Epidermal melanocyte (primary cell): Measurements from ENCODE around the gene PCDH9.

Experiments used
- DNase-seq: peaks from one replicate; pipeline ENCODE4 v3.0.0; 2011; ENCODE audit warnings: low spot score; ENCODE audit not compliant: insufficient read length

Gene PCDH9

DNA sequence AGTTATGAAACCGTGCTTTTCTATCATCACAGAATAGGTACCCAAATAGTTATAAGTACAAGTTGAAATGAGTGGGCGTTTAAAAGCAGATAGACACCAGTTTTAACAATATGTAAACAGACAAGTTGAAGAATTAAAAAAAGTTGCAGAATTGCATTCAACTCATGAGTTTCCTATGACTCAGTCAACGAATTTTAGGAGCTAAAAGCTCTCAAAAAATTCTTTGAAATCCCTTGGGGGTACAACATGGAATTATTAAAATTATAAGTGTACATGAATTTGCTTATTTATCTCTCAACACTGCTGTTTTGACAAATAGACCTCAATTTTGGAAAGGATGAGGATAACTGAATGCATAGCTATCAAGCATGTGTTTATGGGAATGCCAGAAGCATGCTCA is 693.4 kb downstream of the PCDH9 start:
- no peak for DNase-seq

DNA sequence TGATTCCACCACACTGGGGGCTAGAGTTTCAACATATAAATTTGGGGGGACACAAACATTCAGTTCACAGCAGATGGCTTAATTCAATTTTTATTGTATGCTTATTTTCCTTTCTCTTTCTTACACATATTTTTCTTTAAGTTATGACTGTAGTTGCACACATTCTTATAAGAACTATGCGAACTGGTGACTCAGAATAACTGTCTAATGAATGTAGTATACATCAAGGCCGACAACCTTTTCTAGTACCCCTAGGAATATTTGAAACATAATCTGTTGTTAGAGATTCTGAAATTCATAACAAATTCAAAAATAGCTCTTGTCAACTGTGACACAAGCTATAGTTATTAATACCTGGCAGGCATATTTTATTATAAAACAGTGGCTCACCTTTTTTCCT is 695.6 kb downstream of the PCDH9 start:
- no peak for DNase-seq

DNA sequence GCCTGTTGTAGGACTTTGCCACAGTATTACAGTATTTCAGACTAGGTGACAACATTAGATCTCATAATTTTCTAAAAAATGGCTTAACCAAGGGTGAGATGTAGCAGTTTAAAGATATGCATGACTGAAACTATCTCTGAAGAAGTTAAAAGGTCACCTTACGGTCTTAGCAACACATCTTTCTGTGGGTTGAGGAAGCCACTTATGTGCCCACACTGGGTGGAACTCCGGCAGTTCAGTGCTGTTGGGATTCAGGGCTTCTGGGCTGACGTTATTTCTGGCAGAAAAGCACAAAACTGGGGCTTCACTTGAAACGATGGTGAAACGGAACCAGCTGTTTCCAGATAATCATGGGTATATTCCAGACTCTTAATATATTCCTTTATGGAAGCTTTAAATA is 697.3 kb downstream of the PCDH9 start:
- DNase-seq = no peak

DNA sequence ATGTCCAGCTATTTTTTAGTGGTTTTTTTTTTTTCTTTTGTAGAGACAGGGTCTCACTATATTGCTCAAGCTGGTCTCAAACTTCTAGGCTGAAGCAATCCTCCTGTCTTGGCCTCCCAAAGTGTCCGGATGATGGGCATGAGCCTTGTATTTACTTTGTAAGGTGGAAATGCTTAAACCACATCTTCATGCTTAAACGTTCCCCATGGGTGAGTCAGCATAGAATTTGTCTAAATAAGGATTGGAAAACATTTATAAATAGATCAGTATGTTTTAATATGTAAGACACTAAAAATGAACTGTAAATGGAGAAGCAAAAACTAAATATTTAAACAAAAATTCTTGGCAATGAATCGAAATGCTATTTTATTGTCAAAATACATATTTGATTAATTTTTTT is 698.0 kb downstream of the PCDH9 start:
- no peak for DNase-seq

DNA sequence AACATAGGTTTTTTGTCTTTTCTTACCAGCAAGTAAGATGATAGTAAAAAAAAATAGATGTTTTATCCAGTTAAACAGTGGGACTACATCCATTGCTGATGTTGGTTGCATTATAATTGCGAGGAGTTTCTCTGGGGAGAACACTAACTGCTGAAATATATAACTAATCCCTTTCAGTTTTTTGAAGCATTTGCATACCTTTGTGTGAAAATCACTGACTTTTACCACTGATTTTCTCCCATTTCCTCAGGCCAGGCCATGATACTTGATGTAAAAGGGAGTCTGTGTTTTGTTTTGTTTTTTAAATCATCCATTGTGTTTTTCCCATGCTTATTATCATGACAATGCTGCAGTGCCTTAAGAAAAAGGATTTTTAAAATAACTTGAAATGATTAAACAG is 699.5 kb downstream of the PCDH9 start:
- no peak for DNase-seq

DNA sequence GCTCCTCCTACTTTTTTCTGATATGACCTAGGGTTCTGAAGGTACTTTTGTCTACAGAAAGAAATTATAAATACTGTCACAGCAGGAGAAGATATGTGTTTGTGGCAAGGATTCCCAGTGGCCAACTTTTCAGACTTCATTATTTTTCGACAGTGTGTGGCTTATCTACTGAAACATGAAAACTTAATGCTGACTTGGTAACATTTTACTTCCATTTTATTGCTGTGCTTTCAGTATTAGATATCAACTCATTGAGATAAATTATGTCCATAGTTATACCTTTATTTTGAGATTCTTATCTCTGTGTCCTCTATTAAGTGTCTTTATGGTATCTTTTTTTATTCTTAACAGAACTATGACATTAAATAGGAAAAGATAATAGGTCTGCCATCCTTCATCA is 700.0 kb downstream of the PCDH9 start:
- no peak for DNase-seq

DNA sequence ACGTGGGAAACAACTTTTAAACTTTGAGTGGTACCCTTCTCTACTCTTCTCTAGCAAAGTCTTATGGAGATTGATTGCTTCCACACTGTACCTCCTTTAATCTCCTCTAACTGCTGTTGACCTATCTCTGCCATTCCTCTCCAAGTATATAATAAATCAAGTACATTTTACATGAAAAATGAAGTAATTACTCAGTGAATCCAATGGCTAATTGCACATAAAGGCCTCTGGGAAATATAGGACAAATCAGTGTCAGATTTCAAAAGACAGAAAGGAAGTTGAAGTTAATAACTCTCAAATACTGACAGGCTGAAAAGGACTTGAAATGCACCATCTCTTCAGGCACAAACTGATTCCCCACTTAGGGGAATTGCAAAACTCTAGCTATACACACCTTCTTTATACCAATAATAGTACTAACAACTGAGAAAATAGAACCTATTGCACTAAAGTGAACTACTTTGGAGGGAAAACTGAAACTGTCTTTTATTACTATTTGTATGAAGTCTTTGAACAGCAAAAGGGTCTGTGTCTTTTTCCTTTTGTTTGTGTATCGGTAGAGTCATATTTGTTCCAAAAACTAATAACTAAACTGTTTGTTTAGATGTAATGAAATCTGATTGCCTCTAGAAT is 701.1 kb downstream of the PCDH9 start:
- DNase-seq = no peak

DNA sequence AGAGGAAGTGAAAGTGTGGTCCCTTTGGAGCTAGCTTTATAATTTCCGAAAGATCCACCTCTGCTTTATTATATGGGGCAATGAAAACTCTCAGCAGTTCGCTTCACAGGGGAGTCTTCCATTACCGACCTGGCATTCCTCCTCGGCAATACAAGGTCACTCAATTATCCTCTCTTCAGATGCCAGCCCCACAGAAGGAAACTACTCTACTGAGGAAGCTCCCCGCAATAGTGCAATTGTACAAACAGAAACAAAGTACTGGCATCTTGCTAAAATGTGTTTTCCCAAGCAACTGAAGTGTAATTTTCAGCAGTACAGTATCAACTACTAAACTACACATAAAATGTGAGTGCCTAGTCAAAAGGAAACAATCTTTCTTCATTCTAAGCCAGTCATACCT is 702.0 kb downstream of the PCDH9 start:
- no peak for DNase-seq

DNA sequence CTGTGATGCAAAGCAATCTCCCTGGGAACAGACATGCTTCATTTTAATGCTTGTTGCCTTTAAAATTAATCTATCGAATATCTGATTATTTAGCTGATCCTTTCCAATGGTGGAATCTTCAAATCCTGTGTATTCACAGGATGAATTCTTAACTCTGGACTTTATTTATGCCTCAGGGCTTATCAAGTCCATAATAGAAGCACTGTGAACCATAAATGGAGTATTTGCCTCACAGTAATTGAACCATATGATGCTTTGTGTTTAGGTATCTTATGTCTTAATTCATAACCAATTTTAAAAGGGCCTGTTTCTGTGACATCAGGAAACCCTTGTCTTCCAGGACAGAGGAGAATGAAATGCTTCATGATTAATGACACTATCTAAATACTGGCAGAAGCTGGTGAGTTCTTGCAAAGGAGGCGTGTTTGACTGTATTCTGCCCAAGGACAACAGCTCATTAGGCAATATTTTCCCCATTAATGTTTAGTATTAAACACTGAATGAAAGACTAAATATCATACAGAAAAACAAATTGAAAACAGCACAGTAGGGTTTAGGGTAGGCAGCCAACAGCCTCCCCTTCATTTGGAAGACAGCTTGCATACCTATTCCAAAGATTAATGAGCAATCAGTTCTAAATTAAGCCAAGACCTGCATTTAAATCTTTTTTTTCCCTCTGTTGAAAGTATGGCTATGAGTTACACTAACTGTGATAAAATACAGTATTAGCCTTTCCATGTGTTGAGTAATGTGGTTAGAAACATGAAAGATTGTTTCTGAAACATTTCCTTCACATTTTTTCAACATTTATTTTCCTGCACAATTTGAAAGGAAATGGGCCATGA is 709.4 kb downstream of the PCDH9 start:
- DNase-seq = no peak

DNA sequence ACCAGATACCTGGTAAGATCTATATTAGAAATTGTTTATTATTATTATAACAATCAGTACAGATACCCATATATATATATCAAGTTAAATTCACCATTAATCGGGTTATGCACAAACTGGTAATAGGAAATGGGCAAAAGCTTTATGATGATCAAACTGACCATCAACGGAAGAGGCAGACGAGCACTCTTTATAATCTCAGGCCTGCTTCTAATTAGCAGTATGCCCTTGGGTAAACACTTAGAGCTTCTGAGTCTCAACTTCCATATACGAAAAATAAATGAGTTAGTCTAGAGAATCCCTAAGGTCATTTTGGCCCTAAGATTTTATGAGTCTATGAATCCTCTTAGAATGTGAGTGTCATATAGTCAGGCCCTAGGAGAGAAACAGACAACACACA is 710.9 kb downstream of the PCDH9 start:
- DNase-seq = no peak

DNA sequence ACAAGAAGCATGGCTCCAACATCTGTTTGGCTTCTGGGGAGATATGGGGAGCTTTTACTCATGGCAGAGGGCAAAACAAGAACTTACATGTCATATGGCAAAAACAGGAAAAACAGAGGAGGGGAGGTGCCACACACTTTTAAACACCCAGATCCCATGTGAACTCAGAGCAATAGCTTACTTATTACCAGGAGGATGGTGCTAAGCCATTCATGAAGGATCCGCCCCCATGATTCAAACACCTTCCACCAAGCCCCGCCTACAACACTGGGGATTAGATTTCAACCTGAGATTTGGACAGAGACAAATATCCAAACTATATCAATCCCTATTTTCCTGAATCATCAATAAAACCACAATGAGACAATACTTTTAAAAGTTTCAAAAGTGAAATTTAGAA is 712.1 kb downstream of the PCDH9 start:
- no peak for DNase-seq

DNA sequence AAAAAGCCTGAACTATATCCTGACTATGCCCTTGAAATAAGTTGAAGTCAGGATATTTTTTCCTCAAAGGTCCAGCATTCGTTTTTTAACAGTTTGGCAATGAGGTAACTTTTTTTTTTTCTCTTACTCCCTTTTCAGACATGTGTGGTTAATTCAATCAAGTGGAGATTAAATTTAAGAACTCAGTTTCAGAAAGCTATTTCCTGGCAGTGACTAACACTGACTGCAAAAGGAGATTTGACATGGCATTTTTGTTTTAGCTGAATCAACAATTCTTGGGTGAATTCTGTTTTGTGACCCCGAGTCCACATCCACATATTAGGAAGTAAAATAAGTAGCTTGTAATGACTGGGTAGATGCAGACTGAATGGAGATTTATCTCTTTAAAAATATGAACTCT is 716.4 kb downstream of the PCDH9 start:
- DNase-seq = no peak

DNA sequence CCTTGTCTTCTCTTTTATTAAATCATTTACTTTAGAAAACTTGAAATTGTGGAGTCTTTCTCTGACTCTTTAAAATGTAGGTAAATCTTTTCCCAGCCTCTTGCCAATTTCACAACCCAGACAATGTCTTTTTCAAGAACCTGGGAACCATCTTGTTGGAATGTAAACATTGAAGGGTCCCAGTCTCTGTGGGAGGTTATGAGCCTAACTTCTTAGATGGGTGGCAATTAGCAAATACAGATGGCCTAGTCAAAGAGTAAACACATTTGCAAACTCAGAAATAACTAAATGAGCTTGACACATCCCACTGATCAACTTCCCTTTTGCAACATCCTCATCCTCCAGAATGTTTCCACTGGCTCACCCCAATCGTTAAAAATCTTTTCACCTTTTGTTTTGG is 721.0 kb downstream of the PCDH9 start:
- DNase-seq = no peak

DNA sequence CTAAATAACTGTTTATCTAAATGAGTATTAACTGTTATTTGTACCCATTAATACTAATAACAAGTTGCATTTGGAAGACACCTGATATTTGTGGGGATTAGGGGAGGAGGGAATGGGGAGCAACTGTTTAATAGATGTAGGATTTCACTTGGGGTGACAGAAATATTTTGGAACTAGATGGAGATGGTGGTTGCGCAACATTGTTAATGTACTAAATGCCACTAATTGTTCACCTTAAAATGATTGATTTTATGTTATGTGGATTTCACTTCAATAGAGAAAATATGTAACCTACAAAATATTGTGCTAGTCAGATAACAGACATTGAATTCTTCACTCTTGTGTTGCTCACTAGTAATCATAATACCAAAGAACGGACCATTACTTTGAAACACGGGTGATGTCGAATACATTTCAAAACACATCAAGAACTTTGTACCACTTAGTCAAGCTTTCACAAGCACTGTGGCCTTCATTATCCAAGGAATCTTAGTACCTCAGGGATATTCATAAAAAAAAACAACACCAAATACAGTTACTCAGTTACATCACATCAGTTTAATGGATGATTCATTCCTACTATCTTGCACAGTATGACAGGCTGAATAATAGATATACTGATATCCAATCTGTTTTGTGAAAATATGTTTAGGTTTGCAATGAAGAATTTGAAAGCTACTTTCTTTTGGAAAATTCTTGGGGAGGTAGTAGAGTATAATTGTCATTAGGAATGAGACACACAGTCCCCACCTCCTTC is 721.8 kb downstream of the PCDH9 start:
- no peak for DNase-seq

DNA sequence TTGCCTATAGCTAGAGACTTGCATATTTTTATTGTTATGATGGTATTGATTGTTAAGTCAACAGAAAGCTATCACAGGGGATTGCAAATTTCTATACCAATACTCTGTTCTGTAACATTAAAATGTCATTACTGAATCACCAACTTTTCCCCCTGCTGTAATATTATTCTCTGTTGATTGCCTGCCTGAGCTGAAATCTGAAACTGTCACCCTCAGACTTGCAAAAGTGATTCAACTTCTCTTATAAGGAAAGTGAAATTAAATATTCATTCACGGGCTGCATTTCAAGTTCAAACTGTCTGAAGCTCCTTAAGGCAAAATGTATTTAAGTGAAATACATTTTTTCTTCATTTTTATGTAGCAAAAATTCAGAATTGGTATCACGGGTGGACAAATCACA is 723.2 kb downstream of the PCDH9 start:
- no peak for DNase-seq

DNA sequence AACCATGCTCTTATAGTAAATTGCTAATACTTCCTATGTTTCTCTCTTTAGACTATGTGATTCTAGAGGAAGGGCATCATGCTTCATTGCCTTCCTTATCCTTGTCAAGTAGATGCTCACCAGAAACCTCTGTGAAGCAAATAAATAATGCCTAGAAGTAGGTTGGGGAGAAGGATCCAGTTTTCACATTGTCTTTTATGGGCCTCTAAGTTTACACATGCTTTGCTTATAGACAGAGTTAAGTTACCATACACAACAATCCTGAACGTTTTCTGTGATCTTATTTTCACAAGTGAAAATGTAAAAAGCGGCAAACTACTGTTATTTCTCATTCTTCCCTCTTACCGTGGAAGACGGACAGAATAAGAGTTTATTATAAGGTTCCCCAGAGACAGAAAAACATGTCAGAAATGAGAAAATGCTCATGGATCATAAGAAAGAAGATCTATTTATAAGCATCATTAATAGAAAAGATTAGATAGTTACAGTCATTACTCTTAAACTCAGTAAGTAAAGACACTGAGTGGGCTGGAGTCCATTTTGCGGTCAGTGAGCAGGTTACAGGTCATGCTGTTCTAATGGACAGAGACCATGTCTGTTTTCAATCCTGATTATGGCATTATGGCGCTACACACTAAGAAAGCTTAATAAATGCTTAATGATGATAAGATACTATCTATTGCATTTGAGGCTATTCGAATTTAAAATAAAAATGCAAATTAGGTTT is 723.9 kb downstream of the PCDH9 start:
- no peak for DNase-seq

DNA sequence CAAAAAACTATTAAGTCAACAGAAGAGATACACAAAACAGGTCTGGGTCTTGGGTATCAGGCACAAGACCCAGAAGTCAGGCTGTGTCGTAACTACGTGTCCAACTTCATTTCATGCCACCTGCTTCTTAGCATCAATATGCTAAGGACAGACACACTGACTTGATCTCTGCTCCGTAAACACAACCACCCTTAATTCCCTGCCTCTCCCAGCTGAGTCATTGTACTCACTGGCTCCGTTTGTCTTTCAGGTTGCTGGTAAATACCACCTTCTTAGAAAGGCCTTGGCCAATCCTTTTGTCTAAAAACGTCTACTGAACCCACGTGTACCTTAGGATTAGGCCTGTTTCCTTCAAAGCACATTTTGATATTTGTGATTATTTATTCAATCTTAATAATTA is 726.2 kb downstream of the PCDH9 start:
- no peak for DNase-seq

DNA sequence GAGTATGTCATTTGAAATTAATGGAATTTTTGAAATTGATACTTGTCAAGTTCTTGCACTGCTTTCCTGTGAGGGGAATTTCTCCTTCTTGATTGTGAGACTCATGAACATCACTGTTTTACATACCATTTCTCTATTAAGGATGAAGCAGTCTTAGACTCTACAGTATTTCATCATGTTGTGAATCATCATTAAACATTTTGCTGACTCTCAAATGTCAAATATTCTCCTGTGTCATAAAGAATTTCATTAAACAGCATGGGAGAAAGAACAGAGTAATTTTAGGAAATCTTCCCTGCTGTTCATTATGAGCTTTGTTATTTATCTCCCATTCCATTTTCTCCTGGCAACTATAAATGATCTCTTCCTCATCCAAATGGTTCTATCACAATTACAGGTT is 729.0 kb downstream of the PCDH9 start:
- DNase-seq = no peak

DNA sequence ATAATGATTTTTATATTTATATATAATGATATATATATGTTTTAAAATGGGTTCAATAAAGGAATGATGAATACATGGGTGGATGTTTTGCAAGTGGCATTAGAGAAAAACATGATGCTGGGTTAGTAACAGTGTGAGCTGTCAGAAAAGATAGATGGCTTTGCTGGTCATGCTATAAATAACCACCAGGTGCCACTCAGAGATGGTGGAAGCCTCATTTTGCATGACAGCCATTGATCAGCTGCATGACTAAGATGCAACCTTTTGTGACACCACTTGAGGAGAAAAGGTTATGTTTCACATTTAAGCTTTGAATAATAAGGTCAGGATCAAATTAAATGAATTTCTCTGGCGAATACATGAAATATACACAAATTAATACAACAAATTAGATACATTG is 737.7 kb downstream of the PCDH9 start:
- no peak for DNase-seq

DNA sequence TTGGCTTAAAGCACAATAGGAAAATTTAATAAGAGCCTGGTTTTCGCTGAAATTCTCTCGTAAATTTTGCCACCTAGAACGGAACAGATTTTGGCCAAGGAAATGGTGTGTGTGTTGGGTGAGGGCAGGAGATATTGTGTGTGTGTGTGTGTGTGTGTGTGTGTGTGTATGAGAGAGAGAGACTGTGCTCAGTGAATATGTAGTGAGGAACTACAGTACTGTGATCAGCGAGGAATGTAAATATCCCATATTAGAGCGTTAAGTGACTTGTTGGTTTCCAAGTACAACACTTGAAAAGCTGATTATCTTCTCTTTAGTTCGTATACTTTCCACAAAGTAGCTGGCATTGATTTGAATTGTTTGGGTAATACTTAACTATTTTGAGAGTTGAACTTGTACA is 738.9 kb downstream of the PCDH9 start:
- no peak for DNase-seq

DNA sequence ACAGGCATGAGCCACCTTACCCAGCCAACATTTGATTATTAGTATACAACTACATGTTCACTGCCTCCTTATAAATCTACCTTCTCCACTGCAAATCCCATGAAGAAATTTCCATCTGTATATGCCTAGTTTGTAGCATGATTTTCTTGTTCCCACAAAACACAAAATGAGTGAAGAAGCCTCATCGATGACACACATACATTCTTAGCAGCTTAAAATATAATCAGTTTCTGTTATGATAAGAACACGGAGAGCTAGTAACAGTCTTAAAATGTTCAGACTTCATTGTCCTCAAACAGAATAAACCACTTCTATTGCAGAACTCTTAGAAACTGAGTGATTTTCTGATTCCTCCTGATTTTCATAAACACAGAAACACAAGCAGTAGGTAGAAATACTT is 740.5 kb downstream of the PCDH9 start:
- DNase-seq = no peak

DNA sequence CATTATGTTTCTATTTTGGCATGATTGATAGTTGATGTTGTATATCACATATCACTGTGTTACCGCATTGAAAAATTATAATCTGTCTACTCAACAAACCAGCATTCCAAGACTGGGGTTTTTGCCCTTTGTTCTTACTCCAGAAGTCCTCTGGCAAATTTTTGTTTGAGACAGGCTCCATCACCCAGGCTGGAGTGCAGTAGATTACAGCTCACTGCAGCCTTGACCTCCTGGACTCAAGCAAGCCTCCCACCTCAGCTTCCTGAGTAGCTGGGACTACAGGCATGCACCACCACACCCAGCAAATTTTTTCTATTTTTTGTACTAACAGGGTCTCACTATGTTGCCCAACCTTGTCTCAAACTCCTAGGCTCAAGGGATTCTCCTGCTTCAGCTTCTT is 741.0 kb downstream of the PCDH9 start:
- no peak for DNase-seq
